GM12864 (cell line): ENCODE results near the gene LPP.

Experiments used
- DNase-seq: peaks from one replicate; pipeline ENCODE4 v3.0.0-alpha.2; 2011; ENCODE audit warnings: low read depth
- H3K4me3 ChIP-seq: 2 replicates; pipeline ENCODE4 v1.5.1; 2011; ENCODE audit warnings: mild to moderate bottlenecking, low read depth, low read length, control low read depth
- TF ChIP-seq, protein P1 (sequence below): IDR thresholded peaks from 2 replicates; pipeline ENCODE4 v1.5.1; 2011; ENCODE audit warnings: low read depth, mild to moderate bottlenecking, moderate library complexity, low read length, control low read depth, inconsistent platforms; ENCODE audit errors: missing control alignments

The LPP gene

DNA sequence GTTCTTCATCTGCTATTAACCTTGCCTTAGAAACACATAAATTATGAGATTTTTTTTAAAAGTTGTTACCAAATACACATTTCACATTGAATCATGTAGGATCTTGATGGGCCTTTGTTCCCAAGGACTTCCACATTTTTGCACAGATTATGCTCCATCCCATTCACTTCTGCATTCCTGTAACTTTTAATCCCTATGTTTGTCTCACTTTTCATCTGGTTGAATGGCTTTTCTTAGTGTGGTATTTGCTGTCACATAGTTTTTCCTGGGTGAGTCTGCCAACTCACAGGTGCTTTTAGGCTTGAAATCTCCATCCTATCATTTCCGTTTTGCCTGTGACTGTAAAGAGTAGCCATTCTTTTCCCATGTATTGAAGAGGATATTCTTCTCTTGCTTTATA is 720.6 kb downstream of the LPP start:
- TF ChIP-seq, protein P1, sequence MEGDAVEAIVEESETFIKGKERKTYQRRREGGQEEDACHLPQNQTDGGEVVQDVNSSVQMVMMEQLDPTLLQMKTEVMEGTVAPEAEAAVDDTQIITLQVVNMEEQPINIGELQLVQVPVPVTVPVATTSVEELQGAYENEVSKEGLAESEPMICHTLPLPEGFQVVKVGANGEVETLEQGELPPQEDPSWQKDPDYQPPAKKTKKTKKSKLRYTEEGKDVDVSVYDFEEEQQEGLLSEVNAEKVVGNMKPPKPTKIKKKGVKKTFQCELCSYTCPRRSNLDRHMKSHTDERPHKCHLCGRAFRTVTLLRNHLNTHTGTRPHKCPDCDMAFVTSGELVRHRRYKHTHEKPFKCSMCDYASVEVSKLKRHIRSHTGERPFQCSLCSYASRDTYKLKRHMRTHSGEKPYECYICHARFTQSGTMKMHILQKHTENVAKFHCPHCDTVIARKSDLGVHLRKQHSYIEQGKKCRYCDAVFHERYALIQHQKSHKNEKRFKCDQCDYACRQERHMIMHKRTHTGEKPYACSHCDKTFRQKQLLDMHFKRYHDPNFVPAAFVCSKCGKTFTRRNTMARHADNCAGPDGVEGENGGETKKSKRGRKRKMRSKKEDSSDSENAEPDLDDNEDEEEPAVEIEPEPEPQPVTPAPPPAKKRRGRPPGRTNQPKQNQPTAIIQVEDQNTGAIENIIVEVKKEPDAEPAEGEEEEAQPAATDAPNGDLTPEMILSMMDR = no peak

DNA sequence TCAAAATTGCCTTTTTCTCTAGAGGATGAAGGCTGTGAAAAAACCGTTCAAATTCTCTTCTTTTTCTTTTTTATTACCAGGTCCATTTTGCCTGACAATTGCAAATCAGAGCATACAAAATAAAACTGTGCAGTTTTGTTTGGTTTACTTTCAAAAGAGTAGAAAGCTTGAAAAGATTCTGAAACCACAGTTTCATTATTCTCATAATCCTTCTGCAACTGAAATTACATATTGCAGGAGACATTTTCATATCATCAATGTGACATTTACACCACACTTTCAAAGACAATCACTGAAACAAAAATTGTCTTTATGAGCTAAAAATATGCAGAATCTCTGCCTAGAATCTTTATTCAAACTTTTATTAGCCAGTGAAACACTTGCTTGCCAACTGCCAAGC is 721.5 kb downstream of the LPP start:
- H3K4me3 ChIP-seq = no peak overlapping the region
- no peak for DNase-seq
- TF ChIP-seq, protein P1 = no peak

More for the DNA sequence above, 720.6 kb downstream of the LPP start:
- H3K4me3 ChIP-seq = no peak overlapping the region
- no peak for DNase-seq

DNA sequence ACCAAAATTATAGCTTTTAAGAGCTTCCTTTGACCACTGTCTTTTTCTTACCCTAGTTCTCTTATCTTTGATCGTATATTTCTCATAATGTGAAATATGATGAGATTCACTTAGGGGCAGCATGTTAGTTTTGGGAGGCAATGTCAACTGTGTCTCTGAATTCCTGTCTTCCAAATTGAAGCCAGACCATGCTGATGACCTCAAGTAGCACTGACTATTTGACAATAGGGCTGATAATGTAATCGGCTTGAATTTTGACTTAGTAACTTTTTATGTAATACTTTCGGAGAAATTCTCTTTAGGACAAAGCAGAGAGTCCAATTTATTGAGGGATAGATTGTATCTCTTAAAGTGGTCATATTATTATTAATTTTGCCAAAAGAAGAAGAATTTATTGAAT is 722.4 kb downstream of the LPP start:
- no peak for DNase-seq
- TF ChIP-seq, protein P1 = no peak
- H3K4me3 ChIP-seq = no peak overlapping the region

DNA sequence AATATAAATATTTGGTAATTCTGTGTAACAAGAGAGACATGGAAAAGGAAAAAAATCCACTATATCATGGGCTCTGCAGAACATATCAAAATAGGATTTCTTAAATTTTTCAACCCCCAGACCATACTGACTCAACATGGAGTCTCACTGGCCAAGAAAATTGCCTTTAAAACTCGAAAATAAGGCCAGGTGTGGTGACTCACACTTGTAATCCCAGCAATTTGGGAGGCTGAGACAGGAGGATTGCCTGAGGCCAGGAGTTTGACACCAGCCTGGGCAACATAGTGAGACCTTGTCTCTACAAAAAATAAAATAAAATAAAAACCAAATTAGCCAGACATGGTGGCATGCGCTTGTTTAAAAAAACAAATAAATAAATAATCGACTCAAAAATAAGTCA is 723.4 kb downstream of the LPP start:
- DNase-seq = no peak
- TF ChIP-seq, protein P1 = no peak
- H3K4me3 ChIP-seq = no peak overlapping the region

DNA sequence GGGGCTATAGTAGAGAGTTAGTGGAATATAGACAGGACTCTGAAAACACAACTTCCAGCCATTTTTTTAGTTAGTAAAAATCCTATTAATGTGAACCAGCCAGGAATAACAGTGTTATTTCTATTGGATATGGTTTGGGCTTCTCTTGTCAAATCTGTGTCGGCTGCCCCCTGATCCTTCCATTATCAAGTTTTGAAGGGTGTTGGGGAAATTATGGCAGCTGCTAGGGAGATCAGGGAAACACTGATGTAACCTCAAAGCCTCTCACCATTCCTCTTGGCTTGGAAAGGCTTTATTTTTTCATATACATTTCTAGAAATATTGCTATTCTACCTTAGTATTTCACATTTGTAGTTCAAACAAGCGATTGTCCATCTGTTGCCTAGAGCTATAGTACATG is 724.1 kb downstream of the LPP start:
- TF ChIP-seq, protein P1 = no peak
- no peak for DNase-seq
- H3K4me3 ChIP-seq = no peak overlapping the region

DNA sequence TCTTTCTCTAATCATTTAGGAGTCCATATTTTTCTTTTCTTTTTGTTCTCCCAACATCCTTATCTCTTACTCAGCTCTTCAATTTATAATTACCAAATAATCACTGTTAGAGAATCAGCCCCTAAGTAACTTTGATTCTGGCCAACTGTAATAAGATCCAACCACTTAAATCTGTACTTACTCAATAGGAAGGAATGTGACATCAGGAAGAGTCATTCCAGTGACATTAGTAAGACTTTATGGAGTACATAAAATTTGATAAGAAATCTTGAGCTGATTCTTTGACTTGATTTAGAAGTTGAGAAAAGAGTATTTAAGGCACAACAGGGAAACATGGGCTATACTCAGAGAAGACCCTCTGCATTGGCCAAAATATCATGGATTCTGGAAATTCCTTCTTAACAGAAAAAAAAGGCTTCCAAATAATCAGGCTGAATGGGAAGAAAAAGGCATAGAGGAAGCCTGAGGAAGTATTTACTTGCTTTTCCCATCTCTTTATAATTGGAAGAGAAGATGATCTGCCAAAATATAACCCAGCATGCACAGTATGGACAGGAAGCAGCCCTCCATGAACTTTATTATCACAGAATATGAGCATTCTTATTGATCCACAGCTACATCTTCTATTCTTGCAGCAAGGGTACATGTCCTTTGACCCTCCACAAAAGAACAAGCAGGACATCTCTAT is 728.1 kb downstream of the LPP start:
- TF ChIP-seq, protein P1 = no peak
- DNase-seq = no peak
- no peak overlapping the region for H3K4me3 ChIP-seq
